Measurements from ENCODE around the gene CHN1. TPM values are rescaled to one million over a fixed set of nuclear protein-coding genes. Genes with fewer than 3 reads are reported as not detected.

The CHN1 gene
- total RNA-seq, 1 donor from 2014 or later = 45.0 TPM

- H3K4me3 Mint-ChIP-seq = no peak overlapping the region
- no peaks in the 10 kb centered on the region for H4K20me1 ChIP-seq (ENCODE audit: low read depth)
- no peak for DNase-seq (ENCODE audit: low spot score)
- peaks cover 2% of the 10 kb centered on the region for H3K27me3 Mint-ChIP-seq (ENCODE audit: insufficient read depth, low read depth)
- peaks cover 27% of the 10 kb centered on the region for H3F3A ChIP-seq (ENCODE audit: low read depth)
- H3K4me2 ChIP-seq = peak overlapping the region; percentile 59
- H3K9me3 ChIP-seq (ENCODE audit: low read depth) = no peaks in the 10 kb centered on the region
- H3K79me2 ChIP-seq (ENCODE audit: low read depth) = peaks cover 39% of the 10 kb centered on the region
- no peaks in the 10 kb centered on the region for H3K36me3 ChIP-seq
- H3K4me1 ChIP-seq = peaks cover 32% of the 10 kb centered on the region
- TF ChIP-seq, protein P1, sequence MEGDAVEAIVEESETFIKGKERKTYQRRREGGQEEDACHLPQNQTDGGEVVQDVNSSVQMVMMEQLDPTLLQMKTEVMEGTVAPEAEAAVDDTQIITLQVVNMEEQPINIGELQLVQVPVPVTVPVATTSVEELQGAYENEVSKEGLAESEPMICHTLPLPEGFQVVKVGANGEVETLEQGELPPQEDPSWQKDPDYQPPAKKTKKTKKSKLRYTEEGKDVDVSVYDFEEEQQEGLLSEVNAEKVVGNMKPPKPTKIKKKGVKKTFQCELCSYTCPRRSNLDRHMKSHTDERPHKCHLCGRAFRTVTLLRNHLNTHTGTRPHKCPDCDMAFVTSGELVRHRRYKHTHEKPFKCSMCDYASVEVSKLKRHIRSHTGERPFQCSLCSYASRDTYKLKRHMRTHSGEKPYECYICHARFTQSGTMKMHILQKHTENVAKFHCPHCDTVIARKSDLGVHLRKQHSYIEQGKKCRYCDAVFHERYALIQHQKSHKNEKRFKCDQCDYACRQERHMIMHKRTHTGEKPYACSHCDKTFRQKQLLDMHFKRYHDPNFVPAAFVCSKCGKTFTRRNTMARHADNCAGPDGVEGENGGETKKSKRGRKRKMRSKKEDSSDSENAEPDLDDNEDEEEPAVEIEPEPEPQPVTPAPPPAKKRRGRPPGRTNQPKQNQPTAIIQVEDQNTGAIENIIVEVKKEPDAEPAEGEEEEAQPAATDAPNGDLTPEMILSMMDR (IDR thresholded peaks at IDR 0.05) = no peak
- TF ChIP-seq EZH2 (IDR thresholded peaks at IDR 0.05) (no peak), EZH2phosphoT487 (IDR thresholded peaks at IDR 0.05) (no peak)
- no peak overlapping the region for H3K4me3 ChIP-seq
- H3K27ac Mint-ChIP-seq = no peak overlapping the region
- peaks cover 9% of the 10 kb centered on the region for H3K9me3 Mint-ChIP-seq
- H3K4me1 Mint-ChIP-seq = peaks cover 15% of the 10 kb centered on the region
- H3K9ac ChIP-seq = no peak overlapping the region
- peaks cover 18% of the 10 kb centered on the region for H3K36me3 Mint-ChIP-seq
- no peak overlapping the region for H2AFZ ChIP-seq (replicated peaks)
- no peaks in the 10 kb centered on the region for H3K27me3 ChIP-seq
- peak overlapping the region; percentile 42 for H3K27ac ChIP-seq
Measured at GRCh38 chr2:174836995-174837390, 168.2 kb downstream of the CHN1 start.

DNA sequence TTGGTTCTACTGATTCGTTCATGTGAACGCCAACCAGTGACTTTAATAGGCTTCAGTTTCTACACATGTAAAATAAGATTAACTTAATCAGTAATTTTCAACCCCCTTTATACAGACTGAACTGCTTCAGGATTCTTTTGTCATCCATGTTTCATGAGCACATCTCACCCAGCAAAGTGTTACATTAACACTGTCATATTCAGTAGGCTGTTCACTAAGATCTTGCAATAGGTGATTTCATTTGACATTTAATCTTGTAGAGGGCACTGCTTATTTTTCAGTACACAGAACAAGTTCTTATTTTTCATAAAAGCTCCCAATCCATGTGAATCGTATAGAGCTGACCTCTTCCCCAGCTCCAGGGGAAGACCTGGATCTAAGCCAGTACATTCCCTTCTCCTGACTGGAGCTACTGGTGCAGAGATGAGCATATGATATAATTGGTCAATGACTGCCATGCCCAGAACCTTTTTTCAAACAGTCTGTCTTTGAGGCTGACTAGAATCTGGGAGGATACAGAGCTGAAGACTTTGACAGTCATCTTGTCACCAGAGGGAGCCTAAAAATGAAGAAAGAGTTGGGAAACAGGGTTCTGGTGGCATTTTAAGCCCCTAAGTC lies 168.7 kb downstream of the CHN1 start:
- H3K4me2 ChIP-seq = peak overlapping the region; percentile 59
- H3K27ac ChIP-seq = peak overlapping the region; percentile 42
- H2AFZ ChIP-seq (replicated peaks) = no peak overlapping the region

DNA sequence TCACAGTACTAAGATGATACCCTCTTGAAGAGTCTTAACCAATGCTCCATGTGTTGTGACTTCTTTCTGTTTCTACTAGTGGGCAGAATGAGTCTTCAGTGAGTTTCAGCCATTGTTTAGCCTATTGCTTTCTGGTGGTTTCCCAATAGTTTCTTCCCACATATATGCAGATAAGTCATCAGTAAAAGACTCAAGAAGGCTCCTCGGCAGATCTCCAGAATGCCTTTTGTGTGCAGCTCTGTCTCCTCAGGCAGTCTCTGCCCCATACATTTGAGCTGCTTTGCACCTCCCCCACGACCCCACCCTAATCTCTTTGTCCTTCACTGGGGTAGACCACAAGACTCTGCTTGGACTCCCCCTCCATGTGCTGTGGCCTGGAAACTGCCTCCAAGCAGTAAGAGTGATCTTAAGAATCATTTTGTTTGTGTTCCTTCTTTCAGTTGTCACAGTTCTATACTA lies 169.4 kb downstream of the CHN1 start:
- Mint-ChIP-seq H3K36me3 (peaks cover 18% of the 10 kb centered on the region), H3K27ac (peak overlapping the region; percentile 48), H3K27me3 (ENCODE audit: insufficient read depth, low read depth) (peaks cover 2% of the 10 kb centered on the region), H3K9me3 (peaks cover 9% of the 10 kb centered on the region), H3K4me3 (no peak overlapping the region), H3K4me1 (peaks cover 15% of the 10 kb centered on the region)
- H3F3A ChIP-seq (ENCODE audit: low read depth) = peaks cover 27% of the 10 kb centered on the region
- H3K4me2 ChIP-seq = peak overlapping the region; percentile 59
- H2AFZ ChIP-seq (replicated peaks) = no peak overlapping the region
- H3K4me3 ChIP-seq = no peak overlapping the region
- peaks cover 40% of the 10 kb centered on the region for H3K79me2 ChIP-seq (ENCODE audit: low read depth)
- TF ChIP-seq, protein P1 (IDR thresholded peaks at IDR 0.05) = no peak
- TF ChIP-seq EZH2phosphoT487 (IDR thresholded peaks at IDR 0.05) = no peak
- no peak for TF ChIP-seq EZH2 (IDR thresholded peaks at IDR 0.05)
- peaks cover 30% of the 10 kb centered on the region for H3K4me1 ChIP-seq
- H4K20me1 ChIP-seq (ENCODE audit: low read depth) = no peaks in the 10 kb centered on the region
- no peaks in the 10 kb centered on the region for H3K9me3 ChIP-seq (ENCODE audit: low read depth)
- no peak overlapping the region for H3K9ac ChIP-seq
- H3K27me3 ChIP-seq = no peaks in the 10 kb centered on the region
- H3K36me3 ChIP-seq = no peaks in the 10 kb centered on the region
- peak overlapping the region; percentile 42 for H3K27ac ChIP-seq
- DNase-seq (ENCODE audit: low spot score) = peak; percentile 64

More for the DNA sequence above, 168.7 kb downstream of the CHN1 start:
- Histone ChIP-seq H3K4me1 (peaks cover 30% of the 10 kb centered on the region), H3F3A (ENCODE audit: low read depth) (peaks cover 27% of the 10 kb centered on the region), H3K9me3 (ENCODE audit: low read depth) (no peaks in the 10 kb centered on the region), H3K4me3 (no peak overlapping the region), H3K36me3 (no peaks in the 10 kb centered on the region), H3K9ac (no peak overlapping the region), H3K79me2 (ENCODE audit: low read depth) (peaks cover 40% of the 10 kb centered on the region), H3K27me3 (no peaks in the 10 kb centered on the region), H4K20me1 (ENCODE audit: low read depth) (no peaks in the 10 kb centered on the region)
- Mint-ChIP-seq H3K27ac (peak overlapping the region; percentile 48), H3K4me3 (no peak overlapping the region), H3K9me3 (peaks cover 9% of the 10 kb centered on the region), H3K4me1 (peaks cover 15% of the 10 kb centered on the region), H3K36me3 (peaks cover 18% of the 10 kb centered on the region), H3K27me3 (ENCODE audit: insufficient read depth, low read depth) (peaks cover 2% of the 10 kb centered on the region)
- no peak for DNase-seq (ENCODE audit: low spot score)
- TF ChIP-seq, protein P1 (IDR thresholded peaks at IDR 0.05) = no peak
- TF ChIP-seq EZH2 (IDR thresholded peaks at IDR 0.05) (no peak), EZH2phosphoT487 (IDR thresholded peaks at IDR 0.05) (no peak)

Measured in neural progenitor cell (in vitro differentiated cells).